Gastroesophageal sphincter (tissue), 4 donors: ENCODE data around the gene CACNA1I. TPM values are rescaled to one million over a fixed set of nuclear protein-coding genes. Genes with fewer than 3 reads are reported as not detected.

ENCODE experiments used
- ATAC-seq: fragments of 150-250 bp; one replicate; pipeline ENCODE4 v1.9.1; 2016; ENCODE audit warnings: mild to moderate bottlenecking, moderate library complexity
- H3K27ac ChIP-seq, 4 donors: fragments of 200-600 bp; sonication (generic) in 3 of 4; 1 replicate in 3 of 4; 2 replicates in 1 of 4; pipeline ENCODE4 v1.5.1; 2016 to 2019
- H3K27me3 ChIP-seq: fragments of 200-600 bp; sonication (generic); one replicate; pipeline ENCODE4 v1.5.1; 2019
- H3K36me3 ChIP-seq, 2 donors: fragments of 200-600 bp; sonication (generic); one replicate each; pipeline ENCODE4 v1.5.1; 2019; ENCODE audit warnings: control low read depth in 1 of 2
- H3K4me1 ChIP-seq, 3 donors: fragments of 200-600 bp; sonication (generic); 1 replicate in 2 of 3; 2 replicates in 1 of 3; pipeline ENCODE4 v1.5.1; 2016 to 2019; ENCODE audit warnings: control low read depth in 2 of 3
- H3K4me3 ChIP-seq, 2 donors: fragments of 200-600 bp; sonication (generic); one replicate each; pipeline ENCODE4 v1.5.1; 2019; ENCODE audit warnings: mild to moderate bottlenecking in 1 of 2, moderate library complexity in 1 of 2
- H3K9me3 ChIP-seq, 3 donors: fragments of 200-600 bp; sonication (generic); one replicate each; pipeline ENCODE4 v1.5.1; 2017 to 2019; ENCODE audit warnings: control low read depth in 2 of 3
- EP300 ChIP-seq: sonication (generic); formaldehyde crosslinking; IDR thresholded peaks from one replicate; pipeline ENCODE4 v1.6.1; 2017; ENCODE audit warnings: antibody characterized with exemption, mild to moderate bottlenecking
- POLR2A ChIP-seq, 2 donors: fragments of 450-650 bp; IDR thresholded peaks; one replicate each; pipeline ENCODE4 v1.6.1; 2017; ENCODE audit warnings: antibody characterized with exemption in 2 of 2, mild to moderate bottlenecking in 2 of 2, moderate library complexity in 1 of 2
- POLR2AphosphoS5 ChIP-seq: sonication (generic); formaldehyde crosslinking; IDR thresholded peaks from one replicate; pipeline ENCODE4 v1.6.1; 2017; ENCODE audit warnings: antibody characterized with exemption
- WGBS, 2 donors: methylation state at CpG; one replicate each; pipeline ENCODE4 v1.1.5; 2018; ENCODE audit warnings: low coverage in 1 of 2; 5-methylcytosine and 5-hydroxymethylcytosine counted together
- total RNA-seq, 4 donors: library from RNA; depleted of rRNA; stranded (reverse); fragments of >200 nt; gene quantifications; one replicate each; pipeline ENCODE4 v1.1.0, GENCODE V29; 2016
- TF ChIP-seq, protein P1 (sequence below), 4 experiments: fragments of 200-600 bp in 2 of 4; fragments of 450-650 bp in 2 of 4; sonication (generic) in 1 of 4; IDR thresholded peaks; one replicate each; pipeline ENCODE4 v1.5.1; 2017 to 2019; ENCODE audit warnings: antibody characterized with exemption in 4 of 4, mild to moderate bottlenecking in 2 of 4, moderate library complexity in 2 of 4

CACNA1I gene
- total RNA-seq, 4 donors from 2014 or later: 0.04 to 0.54 (median 0.11) TPM

DNA sequence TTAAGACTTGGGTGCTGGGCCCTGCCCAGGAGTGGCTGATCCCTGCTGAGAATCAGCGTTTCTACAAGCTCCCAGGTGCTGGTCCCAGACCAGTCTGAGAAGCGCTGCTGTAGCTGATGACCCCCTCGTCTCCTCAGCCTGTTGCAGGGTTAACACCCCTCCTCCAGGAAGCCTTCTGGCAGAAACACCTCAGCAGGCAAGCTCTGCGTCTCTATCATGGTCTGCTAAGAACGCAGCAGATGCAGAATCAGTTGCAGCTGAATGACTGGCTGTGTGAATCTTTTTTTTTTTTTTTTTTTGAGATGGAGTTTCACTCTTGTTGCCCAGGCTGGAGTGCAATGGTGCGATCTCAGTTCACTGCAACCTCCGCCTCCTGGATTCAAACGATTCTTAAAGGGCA, 132.5 kb downstream of the CACNA1I start:
- Histone ChIP-seq H3K27ac (no peak overlapping the region), H3K36me3 (no peaks in the 10 kb centered on the region), H3K4me1 (peaks cover 0 to 13% (median 9%) of the 10 kb centered on the region in 3 donors), H3K4me3 (no peak overlapping the region), H3K9me3 (no peaks in the 10 kb centered on the region), H3K27me3 (peaks cover 59% of the 10 kb centered on the region)
- TF ChIP-seq POLR2AphosphoS5: no peak
- no peak for TF ChIP-seq POLR2A (IDR thresholded peaks at IDR 0.05)
- no peak for TF ChIP-seq EP300
- TF ChIP-seq, protein P1, sequence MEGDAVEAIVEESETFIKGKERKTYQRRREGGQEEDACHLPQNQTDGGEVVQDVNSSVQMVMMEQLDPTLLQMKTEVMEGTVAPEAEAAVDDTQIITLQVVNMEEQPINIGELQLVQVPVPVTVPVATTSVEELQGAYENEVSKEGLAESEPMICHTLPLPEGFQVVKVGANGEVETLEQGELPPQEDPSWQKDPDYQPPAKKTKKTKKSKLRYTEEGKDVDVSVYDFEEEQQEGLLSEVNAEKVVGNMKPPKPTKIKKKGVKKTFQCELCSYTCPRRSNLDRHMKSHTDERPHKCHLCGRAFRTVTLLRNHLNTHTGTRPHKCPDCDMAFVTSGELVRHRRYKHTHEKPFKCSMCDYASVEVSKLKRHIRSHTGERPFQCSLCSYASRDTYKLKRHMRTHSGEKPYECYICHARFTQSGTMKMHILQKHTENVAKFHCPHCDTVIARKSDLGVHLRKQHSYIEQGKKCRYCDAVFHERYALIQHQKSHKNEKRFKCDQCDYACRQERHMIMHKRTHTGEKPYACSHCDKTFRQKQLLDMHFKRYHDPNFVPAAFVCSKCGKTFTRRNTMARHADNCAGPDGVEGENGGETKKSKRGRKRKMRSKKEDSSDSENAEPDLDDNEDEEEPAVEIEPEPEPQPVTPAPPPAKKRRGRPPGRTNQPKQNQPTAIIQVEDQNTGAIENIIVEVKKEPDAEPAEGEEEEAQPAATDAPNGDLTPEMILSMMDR (IDR thresholded peaks at IDR 0.05): no peak
- WGBS, 2 donors: 72 to 100% methylated on average over 1 to 4 of the region's 8 CpGs
- no peak for ATAC-seq

- 28 to 60% methylated on average over 2 to 5 of the region's 17 CpGs for WGBS, 2 donors
- Histone ChIP-seq H3K4me1 (peaks cover 0 to 13% (median 9%) of the 10 kb centered on the region in 3 donors), H3K27ac (no peak overlapping the region), H3K4me3 (no peak overlapping the region), H3K36me3 (no peaks in the 10 kb centered on the region), H3K27me3 (peaks cover 58% of the 10 kb centered on the region), H3K9me3 (no peaks in the 10 kb centered on the region)
- TF ChIP-seq POLR2A (IDR thresholded peaks at IDR 0.05) (no peak), EP300 (no peak), POLR2AphosphoS5 (no peak)
- TF ChIP-seq, protein P1 (IDR thresholded peaks at IDR 0.05): no peak
- peak; percentile 46 for ATAC-seq
These were observed 133.5 kb downstream of the CACNA1I start for GRCh38 chr22:39703928-39704639.

- H3K4me1 ChIP-seq: peaks cover 0 to 17% (median 9%) of the 10 kb centered on the region in 3 donors
- H3K36me3 ChIP-seq: no peaks in the 10 kb centered on the region
- H3K27ac ChIP-seq: no peak overlapping the region
- 100% methylated on average over 1 of the region's 12 CpGs; no CpG with 5 or more reads in 1 of the 2 donors for WGBS, 2 donors
- TF ChIP-seq POLR2A (IDR thresholded peaks at IDR 0.05) (no peak), EP300 (no peak), POLR2AphosphoS5 (no peak)
- TF ChIP-seq, protein P1 (IDR thresholded peaks at IDR 0.05): no peak
- ATAC-seq: no peak
- no peak overlapping the region for H3K4me3 ChIP-seq
- H3K27me3 ChIP-seq: peaks cover 51% of the 10 kb centered on the region
- H3K9me3 ChIP-seq: no peaks in the 10 kb centered on the region
These were observed 134.8 kb downstream of the CACNA1I start for GRCh38 chr22:39705386-39705785.

- no peak overlapping the region for H3K4me3 ChIP-seq
- no peak overlapping the region for H3K27ac ChIP-seq
- 87% methylated on average over 9 of the region's 27 CpGs; no CpG with 5 or more reads in 1 of the 2 donors for WGBS, 2 donors
- no peaks in the 10 kb centered on the region for H3K9me3 ChIP-seq
- H3K4me1 ChIP-seq: peaks cover 0 to 19% (median 9%) of the 10 kb centered on the region in 3 donors
- no peak for ATAC-seq
- H3K27me3 ChIP-seq: peaks cover 51% of the 10 kb centered on the region
- no peak for TF ChIP-seq EP300
- no peak for TF ChIP-seq POLR2AphosphoS5
- TF ChIP-seq, protein P1 (IDR thresholded peaks at IDR 0.05): no peak
- no peak for TF ChIP-seq POLR2A (IDR thresholded peaks at IDR 0.05)
- H3K36me3 ChIP-seq: no peaks in the 10 kb centered on the region
These were observed 136.0 kb downstream of the CACNA1I start for GRCh38 chr22:39706376-39707140.
